Activated CD4-positive, alpha-beta T cell treated with anti-CD3 and anti-CD28 coated beads, Interleukin-2, amount 50 U/mL, for 48 hours (primary cell): Measurements from ENCODE around the gene MROH8.
"Not testable (repeated sequence)": the region's sequence is repeated elsewhere in the genome, so short reads cannot be mapped to it uniquely, and the experiment has no call there.

Experiments used
- DNase-seq, 2 experiments: peaks; one replicate each; pipeline ENCODE4 v3.0.0-alpha.2; 2020

MROH8 gene

DNA sequence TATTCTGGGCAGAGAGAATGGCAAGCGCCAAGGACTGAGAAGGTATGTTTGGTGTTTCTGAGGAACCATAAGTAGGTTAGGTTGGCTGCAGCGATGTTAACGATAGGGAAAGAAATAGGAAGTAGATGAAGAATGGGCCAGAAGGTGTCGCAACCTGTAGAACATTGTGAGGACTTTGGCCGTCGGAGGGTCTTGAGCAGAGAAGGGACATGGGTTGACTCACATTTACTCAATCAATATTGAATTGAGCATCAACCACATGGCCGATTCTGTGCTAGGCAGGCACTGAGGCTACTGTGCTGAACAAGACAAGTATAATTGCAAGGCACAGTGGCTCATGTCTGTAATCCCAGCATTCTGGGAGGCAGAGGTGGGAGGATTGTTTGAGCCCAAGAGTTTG, 27.1 kb downstream of the MROH8 start:
- DNase-seq: no peak

- DNase-seq: no peak
Measured at GRCh38 chr20:37151529-37151928, 27.8 kb downstream of the MROH8 start.

- DNase-seq: not testable (repeated sequence)
Measured at GRCh38 chr20:37150864-37151263, 28.5 kb downstream of the MROH8 start.

DNA sequence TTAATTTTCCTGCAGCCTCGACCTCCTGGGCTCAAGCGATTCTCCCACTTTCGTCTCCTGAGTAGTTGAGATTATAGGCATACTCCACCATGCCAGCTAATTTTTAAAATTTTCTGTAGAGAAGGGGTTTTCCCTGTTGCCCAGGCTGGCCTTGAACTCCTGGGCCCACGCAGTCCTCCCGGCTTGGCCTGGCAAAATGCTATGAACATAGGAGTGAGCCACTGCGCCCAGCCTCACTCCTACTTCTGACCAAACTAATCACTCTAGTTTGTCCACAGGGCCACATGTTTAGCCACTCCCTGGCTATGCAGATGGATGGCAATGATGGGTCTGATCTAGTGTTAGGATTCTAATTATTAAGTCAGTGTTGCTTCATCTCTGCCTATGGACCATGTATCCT, 32.1 kb downstream of the MROH8 start:
- no peak for DNase-seq

DNA sequence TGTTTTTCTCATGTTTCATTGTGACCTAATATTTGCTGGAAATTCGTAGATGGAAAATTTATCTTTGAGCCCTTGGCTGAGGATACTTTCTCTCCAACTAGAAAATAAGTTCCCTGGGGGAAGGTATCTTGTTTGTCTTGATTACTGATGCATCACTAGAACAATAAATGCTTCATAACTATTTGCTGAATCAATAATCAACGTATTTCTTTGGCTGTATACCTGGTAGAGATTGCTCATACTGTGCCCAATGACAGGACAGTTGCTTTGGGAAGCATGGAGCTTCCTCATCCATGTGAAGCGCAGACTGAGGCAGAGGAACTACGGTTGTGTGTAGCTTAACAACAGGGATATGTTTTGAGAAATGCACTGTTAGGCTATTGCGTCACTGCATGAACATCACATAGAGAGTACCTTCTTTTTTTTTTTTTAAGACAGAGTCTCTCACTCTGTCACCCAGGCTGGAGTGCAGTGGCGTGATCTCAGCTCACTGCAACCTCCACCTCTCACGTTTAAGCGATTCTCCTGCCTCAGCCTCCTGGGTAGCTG, 34.4 kb downstream of the MROH8 start:
- DNase-seq: no peak

DNA sequence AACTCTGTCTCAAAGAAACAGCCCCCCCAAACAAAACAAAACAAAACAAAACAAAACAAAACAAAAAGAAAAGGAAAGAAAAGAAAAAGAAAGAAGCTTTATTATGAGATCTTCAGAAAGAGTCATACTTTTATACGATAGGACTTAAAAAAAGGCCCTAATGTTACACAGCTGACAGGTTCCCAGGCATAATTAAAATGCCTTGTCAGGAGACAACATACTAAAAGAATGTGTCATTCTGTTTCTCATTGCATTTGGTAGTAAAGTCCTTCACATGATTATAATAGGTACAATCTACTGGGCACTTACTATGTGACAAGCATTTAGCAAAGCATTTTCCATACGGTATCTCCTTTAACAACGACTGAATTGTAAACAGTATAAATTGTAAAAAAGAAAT, 36.6 kb downstream of the MROH8 start:
- no peak for DNase-seq

GRCh38 chr20:37137547-37137946, 41.8 kb downstream of the MROH8 start:
- no peak for DNase-seq

GRCh38 chr20:37133952-37134351, 45.4 kb downstream of the MROH8 start:
- no peak for DNase-seq

DNA sequence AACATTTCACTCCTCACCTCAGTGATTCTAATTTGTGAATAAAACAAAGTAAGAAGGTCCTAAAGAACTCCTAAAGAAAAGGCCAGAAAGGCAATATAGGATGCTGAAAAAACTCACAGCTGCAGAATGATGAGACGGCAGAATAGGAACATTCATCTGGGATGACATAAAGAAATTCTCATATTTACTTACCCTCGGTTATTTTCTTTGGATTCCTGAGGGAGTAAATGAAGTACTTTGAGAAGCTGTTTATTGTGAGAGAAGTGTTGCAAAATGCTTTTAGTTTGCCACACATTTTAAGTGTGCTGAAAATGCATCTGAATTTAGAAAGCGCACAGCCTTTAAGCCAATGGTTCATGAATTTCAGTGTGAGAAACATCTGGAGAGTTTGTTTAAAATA, 47.9 kb downstream of the MROH8 start:
- no peak for DNase-seq

- no peak for DNase-seq
Measured at GRCh38 chr20:37128803-37129202, 50.5 kb downstream of the MROH8 start.

DNA sequence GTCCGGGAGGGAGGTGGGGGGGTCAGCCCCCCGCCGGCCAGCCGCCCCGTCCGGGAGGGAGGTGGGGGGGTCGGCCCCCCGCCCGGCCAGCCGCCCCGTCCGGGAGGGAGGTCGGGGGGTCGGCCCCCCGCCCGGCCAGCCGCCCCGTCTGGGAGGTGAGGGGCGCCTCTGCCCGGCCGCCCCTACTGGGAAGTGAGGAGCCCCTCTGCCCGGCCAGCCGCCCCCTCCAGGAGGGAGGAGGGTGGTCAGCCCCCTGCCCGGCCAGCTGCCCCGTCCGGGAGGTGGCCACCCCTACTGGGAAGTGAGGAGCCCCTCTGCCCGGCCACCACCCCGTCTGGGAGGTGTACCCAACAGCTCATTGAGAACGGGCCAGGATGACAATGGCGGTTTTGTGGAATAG, 53.1 kb downstream of the MROH8 start:
- not testable (repeated sequence) for DNase-seq

DNA sequence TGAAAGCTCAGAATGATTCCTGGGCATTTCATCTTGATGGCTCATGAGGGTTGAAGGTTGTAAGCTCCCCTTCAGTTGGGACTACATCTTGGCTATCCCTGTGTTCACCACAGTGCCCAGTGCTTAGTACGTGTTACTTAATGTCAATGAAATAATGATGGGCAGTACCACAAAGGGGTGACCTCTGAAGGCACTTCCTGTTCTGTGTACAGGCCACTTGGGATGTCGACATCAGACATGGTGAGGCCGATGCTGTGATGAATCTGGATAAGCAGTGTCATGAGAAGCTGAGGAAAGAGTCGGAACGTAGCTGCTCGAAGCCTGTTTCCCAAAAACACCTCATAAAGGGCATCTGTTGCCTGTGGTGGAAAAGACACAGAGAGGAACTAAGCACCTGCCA, 55.9 kb downstream of the MROH8 start:
- DNase-seq: no peak

DNA sequence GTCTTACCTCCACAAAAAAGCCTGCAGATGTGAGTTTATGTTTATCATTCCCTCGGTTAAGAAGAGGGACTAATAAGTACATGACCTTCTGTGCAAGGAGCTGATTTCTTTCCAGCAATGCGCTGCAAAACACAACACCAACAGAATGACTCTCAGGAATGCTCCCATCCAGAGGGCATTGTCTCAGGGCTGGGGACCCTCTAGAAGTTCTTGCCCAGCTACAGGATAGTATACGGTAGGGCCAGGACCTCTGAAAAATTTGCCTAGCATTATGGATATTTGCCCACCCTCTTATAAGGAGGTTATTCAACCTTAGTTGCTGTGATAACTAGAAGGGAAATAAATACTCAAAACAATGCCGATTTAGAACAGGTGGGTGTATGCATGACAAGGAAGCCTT, 58.9 kb downstream of the MROH8 start:
- DNase-seq: no peak

DNA sequence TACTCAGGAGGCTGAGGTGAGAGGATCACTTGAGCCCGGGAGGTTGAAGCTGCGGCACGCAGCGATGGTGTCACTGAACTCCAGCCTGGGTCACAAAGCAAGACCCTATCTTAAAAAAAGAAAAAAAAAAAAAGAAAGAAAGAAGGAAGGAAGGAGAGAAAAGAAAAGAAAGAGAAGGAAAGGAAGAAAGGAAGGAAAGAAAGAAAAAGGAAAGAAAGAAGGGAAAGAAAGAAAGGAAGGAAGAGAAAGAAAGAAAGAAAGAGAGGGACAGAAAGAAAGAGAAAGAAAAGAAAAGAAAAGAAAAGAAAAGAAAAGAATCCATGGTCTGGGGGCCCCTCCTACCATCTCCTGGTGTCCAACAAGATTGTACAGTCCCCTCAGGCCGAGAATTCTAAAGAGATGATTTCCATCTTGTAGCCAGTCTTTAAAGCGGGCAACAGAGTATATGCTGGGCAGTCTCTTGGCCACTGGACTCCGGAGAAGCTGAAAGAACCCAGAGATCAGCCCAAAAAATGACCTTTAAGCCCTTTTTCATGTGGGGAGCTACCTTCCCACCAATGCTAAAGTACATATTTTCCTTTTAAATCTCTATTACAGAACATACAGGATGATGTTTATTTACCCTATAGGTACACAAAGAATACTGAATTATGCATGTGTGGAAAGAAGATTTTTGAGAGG, 59.9 kb downstream of the MROH8 start:
- DNase-seq: no peak

GRCh38 chr20:37114012-37114411, 65.3 kb downstream of the MROH8 start:
- DNase-seq: no peak

DNA sequence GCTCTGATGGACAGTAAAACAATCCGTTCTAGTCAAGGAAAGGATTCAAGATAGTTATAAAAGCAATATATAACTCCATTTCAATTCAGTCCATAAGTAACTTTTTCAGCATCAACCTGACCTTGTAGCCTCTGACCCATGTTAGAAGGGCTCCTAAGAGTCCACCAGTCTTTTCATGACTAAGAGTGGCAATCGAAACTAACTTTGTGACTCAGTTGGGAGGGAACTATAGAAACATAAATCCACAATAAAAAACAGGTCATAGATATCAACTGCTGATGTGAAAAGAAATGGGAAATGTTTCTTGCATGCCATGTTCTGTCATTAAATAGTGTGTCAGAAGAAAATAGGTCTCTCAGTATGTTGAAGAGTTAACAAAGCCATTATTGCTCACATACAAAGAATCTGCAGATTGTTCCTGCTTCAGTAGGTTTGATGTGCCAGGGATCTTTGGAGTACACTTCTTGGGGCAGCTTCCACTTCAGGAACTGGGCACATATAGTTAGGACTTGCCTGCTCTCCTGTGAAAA, 67.4 kb downstream of the MROH8 start:
- DNase-seq: no peak

DNA sequence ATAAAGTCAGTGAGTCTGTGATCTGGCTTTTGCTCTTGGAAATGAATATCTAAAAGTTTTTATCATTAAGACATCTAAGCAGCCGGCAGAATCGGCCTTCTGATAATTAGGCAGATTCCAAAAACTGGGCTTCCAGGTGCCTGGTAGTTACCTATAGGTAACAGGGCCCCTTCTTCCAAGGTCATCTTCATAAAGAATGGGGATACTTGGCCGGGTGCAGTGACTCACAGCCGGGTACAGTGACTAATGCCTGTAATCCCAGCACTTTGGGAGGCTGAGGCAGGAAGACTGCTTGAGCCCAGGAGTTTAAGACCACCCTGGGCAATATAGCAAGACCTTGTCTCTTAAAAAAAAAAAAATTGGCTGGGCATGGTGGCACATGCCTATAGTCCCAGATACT, 70.7 kb downstream of the MROH8 start:
- no peak for DNase-seq

- no peak for DNase-seq
Measured at GRCh38 chr20:37102571-37102970, 76.8 kb downstream of the MROH8 start.

- no peak for DNase-seq
Measured at GRCh38 chr20:37096415-37097041, 82.8 kb downstream of the MROH8 start.

GRCh38 chr20:37095599-37096414, 83.5 kb downstream of the MROH8 start, which contains the start of gene RBL1:
TSS of gene RBL1 (minus strand) at chr20:37095997. CDS start at chr20:37095928, 69 bp downstream.
- peak; percentile 88 to 90 for DNase-seq

- peak; percentile 41 to 47 for DNase-seq
Measured at GRCh38 chr20:37095108-37095598, 84.2 kb downstream of the MROH8 start.

DNA sequence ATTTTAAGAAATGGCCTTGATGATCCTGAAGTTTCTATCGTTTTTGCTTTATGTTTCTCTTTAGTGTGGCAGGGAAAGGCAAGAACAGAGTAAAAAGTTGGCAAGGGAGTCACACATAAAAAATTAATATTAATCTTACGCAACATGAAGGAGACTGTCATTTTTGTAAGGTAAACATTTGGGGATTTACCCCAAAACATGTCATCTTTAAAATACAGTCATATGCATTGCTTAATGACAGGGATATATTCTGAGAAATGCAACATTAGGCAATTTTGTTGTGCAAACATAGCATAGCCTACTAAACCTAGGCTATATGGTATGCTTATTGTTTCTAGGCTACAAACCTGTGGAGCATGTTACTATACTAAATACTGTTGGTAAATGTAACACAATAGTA, 88.9 kb downstream of the MROH8 start:
- no peak for DNase-seq

GRCh38 chr20:37081717-37082289, 97.5 kb downstream of the MROH8 start:
- peak; percentile 12 to 13 for DNase-seq
